HepG2 (cell line): ENCODE data around the gene MFNG. TPM values are rescaled to one million over a fixed set of nuclear protein-coding genes. Genes with fewer than 3 reads are reported as not detected.

Experiments
- ATAC-seq: fragments of 200-7000 bp; cut with Tn5 transposase; 3 replicates; pipeline ENCODE4 v1.9.1; 2020; ENCODE audit warnings: mild to moderate bottlenecking, moderate library complexity
- BruUV-seq: library from RNA; stranded (reverse); fragments of 400-500 nt; replicated peaks from 2 replicates; lab custom pipeline; 2021; lab: Mats Ljungman, UMichigan
- CTCF ChIA-PET: fragments of 300-600 bp; formaldehyde crosslinking; extraction: SDS; loops from one replicate; lab custom pipeline; 2021; ENCODE audit warnings: low total read pairs, inconsistent platforms, low intra/inter-chr PET ratio; lab: Yijun Ruan, JAX
- POLR2A ChIA-PET: fragments of 350-600 bp; sonication (Branson Sonifier 250); formaldehyde crosslinking; loops from one replicate; lab custom pipeline; 2020; ENCODE audit warnings: antibody characterized with exemption, inconsistent platforms; lab: Yijun Ruan, JAX
- DNase-seq: peaks from one replicate; pipeline ENCODE4 v3.0.0-alpha.2; 2015; ENCODE audit warnings: low spot score
- FAIRE-seq: peaks from 3 replicates; lab custom pipeline; 2011; peaks lifted over from hg19 to GRCh38; lab: Jason Lieb, UNC
- H2AFZ ChIP-seq: one replicate; pipeline ENCODE4 v1.6.1; 2011; ENCODE audit warnings: low read length, inconsistent platforms
- H3K27ac ChIP-seq: fragments of 300-600 bp; 3 replicates; pipeline ENCODE4 v1.8.0; 2011; ENCODE audit warnings: mixed run types, mild to moderate bottlenecking, mixed read lengths, low read length, inconsistent platforms; ENCODE audit not compliant: insufficient read depth; ENCODE audit errors: extremely low read length
- H3K27me3 ChIP-seq, 2 experiments: fragments of 200-600 bp in 1 of 2; 2 replicates in 1 of 2; 3 replicates in 1 of 2; pipeline versions ENCODE4 v1.6.0 to v1.8.0; 2011; ENCODE audit warnings: low read length in 2 of 2, mild to moderate bottlenecking in 2 of 2, moderate library complexity in 2 of 2, inconsistent platforms in 1 of 2; ENCODE audit not compliant: insufficient read depth in 2 of 2, control insufficient read depth in 1 of 2
- H3K36me3 ChIP-seq, 2 experiments: fragments of 200-600 bp in 1 of 2; replicated peaks in 1 of 2; 2 replicates in 1 of 2; 3 replicates in 1 of 2; pipeline versions ENCODE4 v1.5.1 to v1.8.0; 2011; ENCODE audit warnings: low read length in 2 of 2, inconsistent platforms in 1 of 2; ENCODE audit not compliant: insufficient read depth in 2 of 2, control insufficient read depth in 1 of 2
- H3K4me1 ChIP-seq: 2 replicates; pipeline ENCODE4 v1.5.1; 2012; ENCODE audit warnings: low read length, inconsistent platforms; ENCODE audit not compliant: insufficient read depth
- H3K4me2 ChIP-seq: 2 replicates; pipeline ENCODE4 v1.6.0; 2011; ENCODE audit warnings: low read depth, low read length, inconsistent platforms
- H3K4me3 ChIP-seq, 3 experiments: fragments of 200-600 bp in 1 of 3; sonication (generic), shearing (Covaris generic) in 1 of 3; replicated peaks in 1 of 3; 2 replicates each; pipeline ENCODE4 v1.5.1; 2011 to 2016; ENCODE audit warnings: low read length in 3 of 3, inconsistent platforms in 2 of 3, low read depth in 2 of 3, mild to moderate bottlenecking in 2 of 3, control low read depth in 1 of 3, mixed read lengths in 1 of 3; ENCODE audit not compliant: insufficient read depth in 1 of 3
- H3K79me2 ChIP-seq: one replicate; pipeline ENCODE4 v1.6.1; 2011; ENCODE audit warnings: low read length, inconsistent platforms; ENCODE audit not compliant: insufficient read depth
- H3K9ac ChIP-seq: 2 replicates; pipeline ENCODE4 v1.6.0; 2011; ENCODE audit warnings: mild to moderate bottlenecking, low read depth, low read length, inconsistent platforms; ENCODE audit not compliant: insufficient read depth
- H3K9me3 ChIP-seq: 2 replicates; pipeline ENCODE4 v1.5.1; 2012; ENCODE audit warnings: mild to moderate bottlenecking, low read length
- H4K20me1 ChIP-seq: 2 replicates; pipeline ENCODE4 v1.6.0; 2011; ENCODE audit warnings: inconsistent platforms, mild to moderate bottlenecking, low read length, moderate library complexity; ENCODE audit not compliant: insufficient read depth
- AGO2 ChIP-seq: fragments of 200-400 bp; formaldehyde crosslinking; optimal IDR thresholded peaks from 2 replicates; pipeline ENCODE3; 2017; ENCODE audit warnings: mild to moderate bottlenecking, low read depth, low read length, moderate library complexity
- MIER3 ChIP-seq: IDR thresholded peaks from 2 replicates; pipeline ENCODE4 v1.6.1; 2016; ENCODE audit warnings: missing compliant biosample characterization, borderline replicate concordance
- ONECUT2 ChIP-seq: sonication (generic); formaldehyde crosslinking; IDR thresholded peaks from 2 replicates; pipeline ENCODE4 v1.4.0; 2020; ENCODE audit warnings: missing genetic modification reagents
- POLR2A ChIP-seq, 2 experiments: IDR thresholded peaks; 2 replicates each; pipeline ENCODE4 v1.6.1; 2011; ENCODE audit warnings: low read depth in 2 of 2, low read length in 2 of 2, mild to moderate bottlenecking in 1 of 2, moderate library complexity in 1 of 2; ENCODE audit not compliant: insufficient read depth in 1 of 2
- ZNF329 ChIP-seq: sonication (generic); formaldehyde crosslinking; IDR thresholded peaks from 2 replicates; pipeline ENCODE4 v1.9.0; 2021; ENCODE audit warnings: low read depth, mild to moderate bottlenecking, missing genetic modification reagents
- ZNF383 ChIP-seq: sonication (generic); formaldehyde crosslinking; IDR thresholded peaks from 2 replicates; pipeline ENCODE4 v1.4.0; 2020; ENCODE audit warnings: missing genetic modification reagents, mild to moderate bottlenecking, borderline replicate concordance
- ZNF687 ChIP-seq: sonication (generic); formaldehyde crosslinking; IDR thresholded peaks from 2 replicates; pipeline ENCODE4 v1.5.1; 2020; ENCODE audit warnings: mild to moderate bottlenecking, missing genetic modification reagents, moderate library complexity
- WGBS: methylation state at CpG from one replicate; pipeline ENCODE4 v1.1.6; 2017; ENCODE audit warnings: low lambda C conversion rate; 5-methylcytosine and 5-hydroxymethylcytosine counted together
- in situ Hi-C: cut with HindIII; loops from 2 replicates; pipeline ENCODE4 v1.10.0; 2017; ENCODE audit warnings: low pct_unique_long_range_greater_than_20kb; ENCODE audit not compliant: extremely low pct_ligation_motif_present
- intact Hi-C: fragments of 100-400 bp; cut with micrococcal nuclease; formaldehyde crosslinking; loops from one replicate; pipeline ENCODE4 v1.10.0; 2022; ENCODE audit not compliant: unreplicated experiment
- polyA plus RNA-seq, 8 experiments: library from polyadenylated mRNA; depleted of rRNA in 3 of 8; stranded (reverse) in 7 of 8; unstranded in 1 of 8; fragments of >200 nt; fragmentation: Illumina TruSeq in 4 of 8; extraction: Trizol in 4 of 8; gene quantifications; 2 replicates each; pipeline versions ENCODE4 v1.2.1 to v1.2.3, GENCODE V29; 2011 to 2016; ENCODE audit warnings: low read depth in 4 of 8, missing spikeins in 1 of 8, mixed read lengths in 1 of 8; ENCODE audit not compliant: insufficient read depth in 1 of 8
- total RNA-seq, 5 experiments: library from RNA; depleted of rRNA; stranded (reverse); fragments of >200 nt; fragmentation: Illumina TruSeq; extraction: Trizol; gene quantifications; 2 replicates each; pipeline ENCODE4 v1.2.3, GENCODE V29; 2016; ENCODE audit warnings: low read depth in 1 of 5

MFNG gene
- total and polyA plus RNA-seq, 2 of the 13 experiments (the other 11 are each of a cell fraction or from before 2014, with no cell fraction given), result 1.0 to 11.7 TPM

DNA sequence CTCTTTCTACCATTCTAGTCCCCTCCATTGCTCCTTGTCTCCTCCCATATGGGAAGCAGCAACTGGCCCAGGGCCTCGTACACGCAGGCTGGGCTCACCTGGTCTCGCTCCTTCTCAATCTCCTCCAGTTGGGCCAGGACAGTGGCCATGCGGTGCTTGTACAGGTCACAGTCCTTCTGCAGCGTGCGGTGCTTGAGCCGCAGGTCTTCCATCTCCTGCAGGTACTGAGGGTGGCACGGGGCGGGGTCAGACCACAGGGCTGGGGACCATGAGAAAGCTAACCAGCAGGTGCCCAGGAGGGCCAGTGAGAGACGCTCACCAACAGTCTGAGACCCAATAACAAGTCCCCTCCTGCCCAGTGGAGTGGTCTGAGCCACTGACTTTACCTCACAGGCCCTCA is 21.5 kb upstream of the MFNG start:
- peaks cover 4% of the 10 kb centered on the region; the same call in 1 of the 2 replicates for H4K20me1 ChIP-seq
- no peaks in the 10 kb centered on the region for H3K9me3 ChIP-seq
- no peak overlapping the region for H3K27ac ChIP-seq
- BruUV-seq, result no TSS peak
- no peak overlapping the region for H3K4me3 ChIP-seq
- no peak for FAIRE-seq
- CTCF ChIA-PET, result no interaction called here
- TF ChIP-seq ONECUT2 (CRISPR knock-in tag) (no peak), POLR2A (IDR thresholded peaks at IDR 0.05; ENCODE audit: insufficient read depth in 1 of 2, low read depth in 2 of 2, low read length in 2 of 2) (0 out of 4 replicates have a peak, but pooled peaks of 1 of the 2 experiments have one; percentile 16)
- no peaks in the 10 kb centered on the region for H3K27me3 ChIP-seq
- intact Hi-C loops (no loop called here), in situ Hi-C loops (no loop called here)
- peaks cover 79% of the 10 kb centered on the region for H3K4me1 ChIP-seq
- H3K4me2 ChIP-seq, result no peak overlapping the region
- WGBS, result 97% methylated on average over 9 of the region's 10 CpGs
- no peak overlapping the region for H3K9ac ChIP-seq
- POLR2A ChIA-PET, result no interaction called here
- ATAC-seq, result no peak
- H3K79me2 ChIP-seq, result peaks cover 18% of the 10 kb centered on the region
- H2AFZ ChIP-seq, result no peak overlapping the region
- DNase-seq, result no peak
- peaks cover 28 to 69% of the 10 kb centered on the region in 2 experiments for H3K36me3 ChIP-seq

- no peaks in the 10 kb centered on the region for H3K27me3 ChIP-seq
- H3K4me2 ChIP-seq, result no peak overlapping the region
- in situ Hi-C loops, result no loop called here
- no peak for FAIRE-seq
- CTCF ChIA-PET, result no interaction called here
- no TSS peak for BruUV-seq
- H3K9me3 ChIP-seq, result no peaks in the 10 kb centered on the region
- H3K9ac ChIP-seq, result no peak overlapping the region
- H3K27ac ChIP-seq, result no peak overlapping the region
- peak; percentile 32 for TF ChIP-seq ZNF687
- TF ChIP-seq ZNF329 (CRISPR knock-in tag), result no peak
- TF ChIP-seq MIER3 (CRISPR knock-in tag), result no peak
- TF ChIP-seq ZNF383 (CRISPR knock-in tag), result no peak
- peak; percentile 71 for TF ChIP-seq AGO2
- TF ChIP-seq, all 625 proteins: peak for 2
- H4K20me1 ChIP-seq, result no peaks in the 10 kb centered on the region
- 98% methylated on average over 12 of the region's 14 CpGs for WGBS
- ATAC-seq (no peak), DNase-seq (no peak)
- POLR2A ChIA-PET, result no interaction called here
- H3K36me3 ChIP-seq, result peaks cover 28 to 66% of the 10 kb centered on the region in 2 experiments
- H3K4me3 ChIP-seq, result no peak overlapping the region
- H3K4me1 ChIP-seq, result peaks cover 78% of the 10 kb centered on the region
- intact Hi-C loops, result no loop called here
- peaks cover 9% of the 10 kb centered on the region for H3K79me2 ChIP-seq
- H2AFZ ChIP-seq, result no peak overlapping the region
These were observed 19.8 kb upstream of the MFNG start for GRCh38 chr22:37505989-37506388.
